CD4-positive, CD25-positive, alpha-beta regulatory T cell (primary cell): Measurements from ENCODE around the gene NME5. TPM values are rescaled to one million over a fixed set of nuclear protein-coding genes. Genes with fewer than 3 reads are reported as not detected.

ENCODE experiments used
- ATAC-seq, 2 donors: fragments of 150-1000 bp; cut with Tn5 transposase; one replicate each; pipeline ENCODE4 v1.10.0; 2021; ENCODE audit warnings: low read depth in 2 of 2, moderate number of reproducible peaks in 2 of 2, moderate library complexity in 1 of 2
- DNase-seq, 3 donors: peaks; one replicate each; pipeline versions ENCODE4 v3.0.0 to v3.0.0-alpha.2; 2012 to 2022; ENCODE audit warnings: mixed read lengths in 1 of 3
- H3K27ac ChIP-seq: one replicate; pipeline ENCODE4 v1.7.0; 2013; ENCODE audit warnings: mild to moderate bottlenecking, low read length; ENCODE audit not compliant: insufficient read depth, poor library complexity, severe bottlenecking
- H3K27me3 ChIP-seq: one replicate; pipeline ENCODE4 v1.7.0; 2013; ENCODE audit warnings: low read length; ENCODE audit not compliant: control insufficient read depth, insufficient read depth
- H3K36me3 ChIP-seq: one replicate; pipeline ENCODE4 v1.7.0; 2013; ENCODE audit warnings: mild to moderate bottlenecking, low read length, moderate library complexity; ENCODE audit not compliant: control insufficient read depth, insufficient read depth
- H3K4me1 ChIP-seq: 2 replicates; pipeline ENCODE4 v1.7.0; 2013; ENCODE audit warnings: mild to moderate bottlenecking, low read length; ENCODE audit not compliant: insufficient read depth, control insufficient read depth, poor library complexity, severe bottlenecking
- H3K4me3 ChIP-seq: one replicate; pipeline ENCODE4 v1.7.0; 2013; ENCODE audit warnings: low read depth, mild to moderate bottlenecking, low read length, moderate library complexity
- H3K9me3 ChIP-seq, 2 experiments: 1 replicate in 1 of 2; 2 replicates in 1 of 2; pipeline ENCODE4 v1.7.0; 2013; ENCODE audit warnings: low read length in 2 of 2, mild to moderate bottlenecking in 1 of 2, moderate library complexity in 1 of 2; ENCODE audit not compliant: control insufficient read depth in 2 of 2
- H3K27ac Mint-ChIP-seq, 3 donors: one replicate each; pipeline ENCODE4 v1.8.0; 2020 to 2022; ENCODE audit warnings: mild to moderate bottlenecking in 3 of 3, mixed read lengths in 3 of 3, moderate library complexity in 2 of 3
- H3K27me3 Mint-ChIP-seq: one replicate; pipeline ENCODE4 v1.8.0; 2022; ENCODE audit warnings: mild to moderate bottlenecking, mixed read lengths
- H3K36me3 Mint-ChIP-seq: one replicate; pipeline ENCODE4 v1.8.0; 2020; ENCODE audit warnings: mixed read lengths
- H3K4me1 Mint-ChIP-seq, 4 donors: one replicate each; pipeline ENCODE4 v1.8.0; 2020 to 2022; ENCODE audit warnings: mixed read lengths in 4 of 4, mild to moderate bottlenecking in 1 of 4
- H3K4me3 Mint-ChIP-seq, 4 donors: one replicate each; pipeline ENCODE4 v1.8.0; 2020 to 2022; ENCODE audit warnings: mild to moderate bottlenecking in 4 of 4, mixed read lengths in 4 of 4, moderate library complexity in 3 of 4
- H3K9me3 Mint-ChIP-seq, 7 donors: one replicate each; pipeline ENCODE4 v1.8.0; 2020 to 2022; ENCODE audit warnings: mixed read lengths in 7 of 7, mild to moderate bottlenecking in 3 of 7, moderate library complexity in 2 of 7
- polyA plus RNA-seq, 4 donors: library from polyadenylated mRNA; unstranded; fragments of 300-500 nt; fragmentation: Illumina TruSeq; gene quantifications; one replicate each; pipeline ENCODE4 v1.2.3, GENCODE V29; 2021
- total RNA-seq: library from RNA; stranded (reverse); gene quantifications from one replicate; pipeline ENCODE4 v1.2.3, GENCODE V29; 2022

NME5 gene
- total and polyA plus RNA-seq, 5 donors from 2014 or later: not detected

- Mint-ChIP-seq H3K27ac (peak within 1 kb of the TSS in 1 of 3 donors; percentile 31), H3K4me3 (no peak within 1 kb of the TSS), H3K27me3 (no peaks in the 10 kb centered on the region), H3K9me3 (no peaks in the 10 kb centered on the region), H3K4me1 (peaks cover 7 to 13% (median 8%) of the 10 kb centered on the region in 4 donors), H3K36me3 (peaks cover 6% of the 10 kb centered on the region)
- peak; percentile 86 to 95 (median 86) for DNase-seq
- Histone ChIP-seq H3K4me3 (peak within 1 kb of the TSS; percentile 100), H3K27ac (peak within 1 kb of the TSS; percentile 72), H3K36me3 (peaks cover 18% of the 10 kb centered on the region), H3K4me1 (peaks cover 27% of the 10 kb centered on the region), H3K27me3 (no peaks in the 10 kb centered on the region), H3K9me3 (no peaks in the 10 kb centered on the region)
- peak; percentile 88 to 89 for ATAC-seq
Observed at GRCh38 chr5:138178516-138179276, 39.5 kb upstream of the NME5 start, which contains the start of the genes BRD8 and KIF20A. Gene BRD8 (minus strand): TSS chr5:138178630. CDS start chr5:138178614, 16 bp downstream. Gene KIF20A (plus strand): TSS chr5:138179112. CDS start chr5:138179681, 569 bp downstream.

DNA sequence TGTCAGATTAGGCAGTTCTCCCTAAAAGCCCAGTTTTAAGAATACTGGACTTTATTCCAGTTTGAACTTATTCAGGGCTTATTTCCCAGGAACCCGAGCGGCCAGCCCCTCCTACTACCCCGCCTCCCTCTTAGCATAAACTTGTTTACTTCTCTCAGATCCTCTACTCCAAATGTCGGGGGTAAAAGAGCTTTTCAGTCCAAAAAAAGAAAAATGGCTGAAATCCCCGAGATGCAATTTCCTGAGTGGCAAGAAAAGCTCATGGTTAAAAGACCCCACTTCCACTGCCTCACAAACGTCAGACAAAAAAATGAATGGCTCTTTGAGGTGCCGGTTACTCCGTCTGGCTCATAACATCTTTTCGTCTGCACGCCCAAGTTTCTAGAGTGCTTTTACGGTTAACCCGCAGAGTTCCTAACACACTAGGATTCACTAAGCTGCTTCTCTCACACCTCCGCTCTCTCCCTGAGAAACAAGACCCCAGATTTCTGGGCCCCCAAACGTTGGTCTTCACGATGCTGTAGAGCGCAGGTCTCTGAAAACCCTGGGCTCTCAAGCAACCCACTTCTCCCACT lies 38.8 kb upstream of the NME5 start:
- no peak overlapping the region for H3K27ac Mint-ChIP-seq
- H3K9me3 Mint-ChIP-seq: no peaks in the 10 kb centered on the region
- H3K4me1 Mint-ChIP-seq: peaks cover 8 to 16% (median 13%) of the 10 kb centered on the region in 4 donors
- Histone ChIP-seq H3K4me1 (peaks cover 27% of the 10 kb centered on the region), H3K27me3 (no peaks in the 10 kb centered on the region), H3K9me3 (no peaks in the 10 kb centered on the region), H3K4me3 (peak overlapping the region; percentile 100), H3K36me3 (peaks cover 20% of the 10 kb centered on the region), H3K27ac (peak overlapping the region; percentile 72)
- ATAC-seq (peak in 1 of 2 donors; percentile 14), DNase-seq (peak in 2 of 3 donors; percentile 33 to 51)
- H3K27me3 Mint-ChIP-seq: no peaks in the 10 kb centered on the region
- no peak overlapping the region for H3K4me3 Mint-ChIP-seq
- peaks cover 10% of the 10 kb centered on the region for H3K36me3 Mint-ChIP-seq

DNA sequence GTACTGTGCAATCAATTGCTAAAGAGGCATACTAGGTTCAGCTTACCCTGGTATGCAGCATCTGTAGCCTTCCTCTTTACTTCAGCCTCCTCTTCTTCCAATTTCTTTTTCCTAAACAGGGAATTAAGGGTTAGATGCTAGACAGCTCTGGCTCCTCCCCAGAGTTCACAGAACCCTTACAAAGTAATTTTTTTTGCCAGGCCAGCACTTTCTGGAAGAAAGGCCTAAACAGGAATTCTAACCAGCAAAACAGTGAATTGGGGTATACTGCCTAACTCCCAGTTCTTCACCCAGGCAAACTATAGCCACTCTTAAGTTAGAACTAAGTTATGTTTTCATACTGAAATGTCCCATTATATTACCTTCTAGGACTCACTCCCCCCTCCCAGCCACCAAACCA lies 31.1 kb upstream of the NME5 start:
- no peaks in the 10 kb centered on the region for H3K4me1 ChIP-seq
- Mint-ChIP-seq H3K36me3 (peaks cover 65% of the 10 kb centered on the region), H3K9me3 (peaks cover 0 to 2% (median 0%) of the 10 kb centered on the region in 7 donors), H3K4me3 (no peak overlapping the region), H3K27ac (no peak overlapping the region), H3K27me3 (no peaks in the 10 kb centered on the region), H3K4me1 (peaks cover 0 to 28% (median 10%) of the 10 kb centered on the region in 4 donors)
- H3K27ac ChIP-seq: no peak overlapping the region
- H3K36me3 ChIP-seq: peaks cover 90% of the 10 kb centered on the region
- no peak for ATAC-seq
- H3K9me3 ChIP-seq: no peaks in the 10 kb centered on the region
- no peaks in the 10 kb centered on the region for H3K27me3 ChIP-seq
- no peak overlapping the region for H3K4me3 ChIP-seq
- no peak for DNase-seq

DNA sequence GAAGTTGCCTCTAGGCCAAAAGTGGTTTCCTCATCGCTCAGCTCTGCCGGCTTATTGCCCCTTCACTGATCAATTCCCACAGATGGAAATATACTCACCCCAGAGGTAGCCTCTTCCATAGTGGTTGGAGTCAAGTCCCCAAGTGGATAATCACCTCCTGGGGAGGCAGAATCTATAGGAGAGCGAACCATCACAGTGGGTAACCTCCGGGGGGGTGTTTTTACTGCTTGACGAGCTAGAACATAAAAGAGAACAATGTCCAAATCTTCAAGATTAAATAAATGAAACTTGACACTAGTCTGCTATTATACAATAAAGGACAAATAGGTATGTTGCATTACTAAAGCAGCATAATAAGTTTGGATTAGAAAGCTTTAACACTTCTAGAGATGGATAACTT lies 29.9 kb upstream of the NME5 start:
- DNase-seq: no peak
- H3K27ac Mint-ChIP-seq: peak overlapping the region in 1 of 3 donors; percentile 38
- peaks cover 0 to 28% (median 10%) of the 10 kb centered on the region in 4 donors for H3K4me1 Mint-ChIP-seq
- ATAC-seq: no peak
- no peak overlapping the region for H3K4me3 ChIP-seq
- H3K27me3 ChIP-seq: no peaks in the 10 kb centered on the region
- H3K9me3 ChIP-seq: no peaks in the 10 kb centered on the region
- H3K36me3 Mint-ChIP-seq: peaks cover 72% of the 10 kb centered on the region
- H3K4me1 ChIP-seq: no peaks in the 10 kb centered on the region
- H3K27me3 Mint-ChIP-seq: no peaks in the 10 kb centered on the region
- no peak overlapping the region for H3K27ac ChIP-seq
- no peak overlapping the region for H3K4me3 Mint-ChIP-seq
- peaks cover 93% of the 10 kb centered on the region for H3K36me3 ChIP-seq
- peaks cover 0 to 2% (median 0%) of the 10 kb centered on the region in 7 donors for H3K9me3 Mint-ChIP-seq

GRCh38 chr5:138163721-138164120 lies 24.5 kb upstream of the NME5 start:
- Histone ChIP-seq H3K27ac (no peak overlapping the region), H3K27me3 (no peaks in the 10 kb centered on the region), H3K4me1 (no peaks in the 10 kb centered on the region), H3K4me3 (no peak overlapping the region), H3K9me3 (no peaks in the 10 kb centered on the region), H3K36me3 (peaks cover 99% of the 10 kb centered on the region)
- DNase-seq (no peak), ATAC-seq (no peak)
- peaks cover 3 to 11% (median 8%) of the 10 kb centered on the region in 4 donors for H3K4me1 Mint-ChIP-seq
- no peak overlapping the region for H3K27ac Mint-ChIP-seq
- H3K9me3 Mint-ChIP-seq: peaks cover 0 to 2% (median 0%) of the 10 kb centered on the region in 7 donors
- H3K4me3 Mint-ChIP-seq: no peak overlapping the region
- H3K36me3 Mint-ChIP-seq: peaks cover 84% of the 10 kb centered on the region
- no peaks in the 10 kb centered on the region for H3K27me3 Mint-ChIP-seq

DNA sequence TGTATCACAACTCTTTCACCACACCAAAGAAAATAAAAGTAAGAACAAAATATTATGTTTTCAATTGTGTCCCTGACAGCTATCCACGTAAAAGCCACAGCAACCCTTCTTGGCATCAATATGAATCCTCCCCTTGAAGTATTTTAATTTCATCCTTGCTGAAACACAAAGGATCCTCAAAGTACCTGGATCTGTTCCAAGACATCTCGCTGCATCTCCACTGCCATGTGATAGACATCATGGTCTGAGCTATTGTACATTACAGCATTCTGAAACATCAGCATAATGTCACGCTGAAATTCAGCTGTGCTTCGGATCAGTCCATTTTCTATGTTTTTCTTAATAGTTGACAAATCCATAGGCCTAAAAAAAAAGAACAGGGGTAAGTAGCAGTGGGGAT lies 21.5 kb upstream of the NME5 start:
- Histone ChIP-seq H3K27me3 (no peaks in the 10 kb centered on the region), H3K4me1 (no peaks in the 10 kb centered on the region), H3K27ac (no peak overlapping the region), H3K4me3 (no peak overlapping the region), H3K9me3 (no peaks in the 10 kb centered on the region), H3K36me3 (peaks cover 92% of the 10 kb centered on the region)
- peaks cover 0 to 9% (median 3%) of the 10 kb centered on the region in 4 donors for H3K4me1 Mint-ChIP-seq
- no peak overlapping the region for H3K27ac Mint-ChIP-seq
- peaks cover 75% of the 10 kb centered on the region for H3K36me3 Mint-ChIP-seq
- ATAC-seq (no peak), DNase-seq (no peak)
- H3K27me3 Mint-ChIP-seq: no peaks in the 10 kb centered on the region
- H3K4me3 Mint-ChIP-seq: no peak overlapping the region
- no peaks in the 10 kb centered on the region for H3K9me3 Mint-ChIP-seq

GRCh38 chr5:138159666-138160065 lies 20.4 kb upstream of the NME5 start:
- no peak overlapping the region for H3K4me3 Mint-ChIP-seq
- H3K27me3 ChIP-seq: no peaks in the 10 kb centered on the region
- no peak overlapping the region for H3K27ac Mint-ChIP-seq
- no peaks in the 10 kb centered on the region for H3K9me3 ChIP-seq
- H3K9me3 Mint-ChIP-seq: no peaks in the 10 kb centered on the region
- peaks cover 82% of the 10 kb centered on the region for H3K36me3 ChIP-seq
- no peak overlapping the region for H3K4me3 ChIP-seq
- H3K4me1 Mint-ChIP-seq: peaks cover 0 to 9% (median 3%) of the 10 kb centered on the region in 4 donors
- ATAC-seq (no peak), DNase-seq (no peak)
- no peak overlapping the region for H3K27ac ChIP-seq
- peaks cover 67% of the 10 kb centered on the region for H3K36me3 Mint-ChIP-seq
- no peaks in the 10 kb centered on the region for H3K4me1 ChIP-seq
- no peaks in the 10 kb centered on the region for H3K27me3 Mint-ChIP-seq
